Measurements from ENCODE around the gene SH3BP4.

DNA sequence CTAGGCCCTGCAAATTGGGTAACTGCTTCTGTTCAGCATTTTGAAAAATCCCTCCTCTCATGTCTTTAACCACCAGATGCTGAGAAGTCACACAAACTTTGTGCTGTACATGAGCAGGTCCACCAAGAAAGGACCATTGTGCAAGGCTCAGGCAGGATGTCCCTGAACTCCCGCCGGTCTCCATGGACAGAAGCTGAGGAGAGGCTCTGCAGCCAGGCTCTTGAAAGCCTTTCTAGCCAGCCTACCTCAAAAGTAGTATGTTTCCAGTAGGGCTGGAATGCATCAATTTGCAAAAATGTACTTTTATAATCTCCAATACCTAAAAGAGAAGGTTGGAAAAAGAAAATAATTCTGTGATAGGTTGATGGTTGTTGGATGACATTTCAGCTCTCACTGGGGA, 47.0 kb upstream of the SH3BP4 start:
- TF ChIP-seq SIN3A (IDR thresholded peaks at IDR 0.05; ENCODE audit: borderline replicate concordance, insufficient read depth, low read length) (no peak), TAF1 (IDR thresholded peaks at IDR 0.05; ENCODE audit: borderline replicate concordance, insufficient read depth, low read length) (no peak)
- TF ChIP-seq, protein P1, sequence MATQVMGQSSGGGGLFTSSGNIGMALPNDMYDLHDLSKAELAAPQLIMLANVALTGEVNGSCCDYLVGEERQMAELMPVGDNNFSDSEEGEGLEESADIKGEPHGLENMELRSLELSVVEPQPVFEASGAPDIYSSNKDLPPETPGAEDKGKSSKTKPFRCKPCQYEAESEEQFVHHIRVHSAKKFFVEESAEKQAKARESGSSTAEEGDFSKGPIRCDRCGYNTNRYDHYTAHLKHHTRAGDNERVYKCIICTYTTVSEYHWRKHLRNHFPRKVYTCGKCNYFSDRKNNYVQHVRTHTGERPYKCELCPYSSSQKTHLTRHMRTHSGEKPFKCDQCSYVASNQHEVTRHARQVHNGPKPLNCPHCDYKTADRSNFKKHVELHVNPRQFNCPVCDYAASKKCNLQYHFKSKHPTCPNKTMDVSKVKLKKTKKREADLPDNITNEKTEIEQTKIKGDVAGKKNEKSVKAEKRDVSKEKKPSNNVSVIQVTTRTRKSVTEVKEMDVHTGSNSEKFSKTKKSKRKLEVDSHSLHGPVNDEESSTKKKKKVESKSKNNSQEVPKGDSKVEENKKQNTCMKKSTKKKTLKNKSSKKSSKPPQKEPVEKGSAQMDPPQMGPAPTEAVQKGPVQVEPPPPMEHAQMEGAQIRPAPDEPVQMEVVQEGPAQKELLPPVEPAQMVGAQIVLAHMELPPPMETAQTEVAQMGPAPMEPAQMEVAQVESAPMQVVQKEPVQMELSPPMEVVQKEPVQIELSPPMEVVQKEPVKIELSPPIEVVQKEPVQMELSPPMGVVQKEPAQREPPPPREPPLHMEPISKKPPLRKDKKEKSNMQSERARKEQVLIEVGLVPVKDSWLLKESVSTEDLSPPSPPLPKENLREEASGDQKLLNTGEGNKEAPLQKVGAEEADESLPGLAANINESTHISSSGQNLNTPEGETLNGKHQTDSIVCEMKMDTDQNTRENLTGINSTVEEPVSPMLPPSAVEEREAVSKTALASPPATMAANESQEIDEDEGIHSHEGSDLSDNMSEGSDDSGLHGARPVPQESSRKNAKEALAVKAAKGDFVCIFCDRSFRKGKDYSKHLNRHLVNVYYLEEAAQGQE (IDR thresholded peaks at IDR 0.05; ENCODE audit: insufficient read depth in 1 of 2, low read depth in 2 of 2, low read length in 2 of 2) = no peak
